HG02610 (cell line): Measurements from ENCODE around the gene OR2T10.
"Not testable (repeated sequence)": the region's sequence is repeated elsewhere in the genome, so short reads cannot be mapped to it uniquely, and the experiment has no call there.

ENCODE experiments used
- ATAC-seq: cut with Tn5 transposase; IDR thresholded peaks from one replicate; pipeline ENCODE4 v1.9.1; 2021; ENCODE audit warnings: mild to moderate bottlenecking, moderate library complexity; ENCODE audit not compliant: unreplicated experiment

The OR2T10 gene, protein sequence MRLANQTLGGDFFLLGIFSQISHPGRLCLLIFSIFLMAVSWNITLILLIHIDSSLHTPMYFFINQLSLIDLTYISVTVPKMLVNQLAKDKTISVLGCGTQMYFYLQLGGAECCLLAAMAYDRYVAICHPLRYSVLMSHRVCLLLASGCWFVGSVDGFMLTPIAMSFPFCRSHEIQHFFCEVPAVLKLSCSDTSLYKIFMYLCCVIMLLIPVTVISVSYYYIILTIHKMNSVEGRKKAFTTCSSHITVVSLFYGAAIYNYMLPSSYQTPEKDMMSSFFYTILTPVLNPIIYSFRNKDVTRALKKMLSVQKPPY

DNA sequence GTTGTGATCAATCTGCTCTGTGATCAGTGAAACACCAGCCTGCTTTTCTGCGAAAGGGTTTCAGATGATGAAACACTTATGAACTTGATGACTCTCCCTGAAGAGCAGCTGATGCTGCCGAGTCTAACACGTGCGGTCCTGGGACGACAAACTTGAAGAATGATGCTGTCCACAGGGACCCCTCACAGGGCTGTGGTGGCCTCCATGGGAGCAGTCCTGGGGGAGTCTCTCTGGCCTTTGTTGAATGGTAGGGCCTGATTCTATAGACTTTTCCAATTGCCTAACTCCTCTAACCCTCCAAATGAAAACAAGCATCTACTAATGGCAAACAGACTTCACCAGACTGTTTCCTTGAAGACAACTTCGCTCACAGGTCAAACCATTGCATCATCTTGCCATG, at the start of gene OR2T10:
OR2T10 (minus strand) TSS at position 112 of the 400 bp plus-strand sequence. CDS start 3,932 bp downstream, outside the sequence.
- no peak for ATAC-seq

GRCh38 chr1:248645178-248645577, 47.7 kb upstream of the OR2T10 start, which contains the start of gene OR2T35:
OR2T35 (minus strand) TSS chr1:248645278; CDS start chr1:248639258, 6,020 bp downstream.
- not testable (repeated sequence) for ATAC-seq

GRCh38 chr1:248642971-248643651, 45.6 kb upstream of the OR2T10 start:
- ATAC-seq: peak; percentile 74

DNA sequence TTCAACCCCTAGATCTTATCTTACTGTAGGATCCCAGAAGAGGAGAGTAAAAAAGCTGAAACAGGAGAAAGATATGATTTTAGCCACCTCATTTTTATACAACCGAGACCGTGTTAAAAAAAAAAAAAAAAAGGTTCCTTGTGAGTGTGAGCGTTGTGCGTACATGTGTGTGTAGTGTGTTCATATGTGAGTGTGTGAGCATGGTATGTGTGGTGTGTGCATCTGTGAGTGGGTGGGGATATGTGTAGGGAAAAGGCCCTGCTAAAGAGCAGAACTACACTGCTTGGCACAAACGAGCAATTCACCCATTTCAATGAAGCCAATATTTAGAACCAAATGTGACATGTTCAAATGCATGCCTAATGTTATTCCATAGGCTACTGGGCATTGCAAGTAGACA, 44.1 kb upstream of the OR2T10 start:
- not testable (repeated sequence) for ATAC-seq

GRCh38 chr1:248640906-248641305, 43.4 kb upstream of the OR2T10 start:
- ATAC-seq: peak; percentile 37

DNA sequence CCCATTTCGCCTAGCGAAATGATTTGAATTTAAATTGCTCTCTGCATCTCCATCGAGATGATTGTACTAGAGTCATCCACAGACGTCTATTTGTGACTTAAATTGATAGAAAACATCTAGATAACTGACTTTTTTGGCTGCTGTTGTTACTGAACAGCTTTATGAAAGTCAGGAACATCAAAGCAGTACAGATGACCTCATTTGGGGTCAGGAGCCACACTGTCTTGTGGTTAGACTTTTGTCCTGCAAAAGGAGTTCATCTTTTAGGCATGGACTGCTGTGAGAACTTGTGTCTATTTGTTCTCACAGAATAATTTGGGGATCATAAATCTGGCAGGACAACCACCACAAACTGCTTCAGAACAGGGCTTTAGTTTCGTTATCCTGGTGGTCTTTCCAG, 42.2 kb upstream of the OR2T10 start:
- peak; percentile 43 for ATAC-seq

- not testable (repeated sequence) for ATAC-seq
These were observed 39.1 kb upstream of the OR2T10 start for GRCh38 chr1:248636612-248637011.

GRCh38 chr1:248634991-248635390, 37.5 kb upstream of the OR2T10 start, which contains the start of gene OR2T11:
OR2T11 (minus strand) TSS chr1:248635091; CDS start chr1:248627128, 7,963 bp downstream.
- not testable (repeated sequence) for ATAC-seq

- ATAC-seq: no peak
These were observed 34.0 kb upstream of the OR2T10 start for GRCh38 chr1:248631354-248632008.

- no peak for ATAC-seq
These were observed 33.1 kb upstream of the OR2T10 start for GRCh38 chr1:248630551-248630950.

- ATAC-seq: peak; percentile 95
These were observed 30.7 kb upstream of the OR2T10 start for GRCh38 chr1:248627971-248628844.

- no peak for ATAC-seq
These were observed 28.5 kb upstream of the OR2T10 start for GRCh38 chr1:248625971-248626370.

- no peak for ATAC-seq
These were observed 27.7 kb upstream of the OR2T10 start for GRCh38 chr1:248625166-248625565.

DNA sequence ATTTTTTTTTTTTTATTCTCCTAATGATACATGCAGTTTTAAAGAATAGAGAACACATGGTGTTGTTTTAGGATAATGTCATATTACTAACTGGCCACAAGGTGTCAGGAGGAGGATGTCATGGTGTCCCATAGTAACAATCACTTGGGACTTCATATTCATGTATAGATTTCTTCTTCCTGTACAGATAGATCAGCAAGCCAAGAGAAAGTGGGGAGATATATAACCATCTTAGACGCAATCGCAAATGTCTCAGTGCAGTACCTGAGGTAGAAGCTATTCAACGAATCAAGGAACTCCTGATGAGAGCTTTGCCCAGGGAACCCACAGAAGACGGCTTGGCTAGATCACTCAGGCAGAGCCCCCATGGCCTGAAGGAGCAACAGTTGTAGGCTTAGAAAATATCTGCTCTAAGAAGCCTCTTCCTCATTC, 25.1 kb upstream of the OR2T10 start:
- ATAC-seq: peak; percentile 90

GRCh38 chr1:248621770-248622169, 24.3 kb upstream of the OR2T10 start:
- ATAC-seq: no peak

DNA sequence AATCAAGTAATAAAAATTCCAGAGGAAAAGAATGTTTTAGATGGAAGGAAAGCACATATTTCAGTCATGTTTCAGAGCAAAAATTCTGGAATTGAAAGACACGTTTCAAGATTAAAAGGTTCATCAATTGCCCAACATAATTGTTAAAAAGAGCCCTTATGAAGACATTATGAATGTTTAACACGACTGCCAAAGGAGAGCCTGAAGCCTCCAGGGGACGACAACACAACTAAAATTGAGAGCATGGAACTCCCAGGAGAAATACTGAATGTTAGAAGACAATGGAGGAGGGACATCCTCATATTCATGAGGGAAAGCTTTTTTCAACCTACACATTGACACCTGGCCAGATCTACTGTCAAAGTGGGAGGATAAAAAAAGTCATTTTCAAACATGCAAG, 21.4 kb upstream of the OR2T10 start:
- ATAC-seq: no peak

DNA sequence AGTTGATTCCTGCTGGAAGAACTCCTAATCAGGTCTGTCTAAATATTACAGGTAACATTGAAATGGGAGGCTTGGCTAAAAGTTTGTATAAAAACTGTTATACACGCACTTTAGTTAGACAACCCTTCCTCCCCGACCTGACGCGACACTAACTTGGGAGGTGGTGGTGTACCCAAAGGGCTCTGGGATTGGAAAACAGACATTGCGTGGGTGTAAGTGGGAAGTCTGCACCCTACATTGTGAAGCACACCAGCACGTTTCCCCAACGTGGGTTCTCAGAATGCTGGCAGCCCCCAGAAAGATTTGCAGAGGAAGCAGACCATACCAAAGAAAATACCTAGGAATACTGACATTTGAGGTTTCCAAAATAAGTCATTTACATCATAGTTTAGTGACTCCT, 20.6 kb upstream of the OR2T10 start:
- ATAC-seq: no peak

DNA sequence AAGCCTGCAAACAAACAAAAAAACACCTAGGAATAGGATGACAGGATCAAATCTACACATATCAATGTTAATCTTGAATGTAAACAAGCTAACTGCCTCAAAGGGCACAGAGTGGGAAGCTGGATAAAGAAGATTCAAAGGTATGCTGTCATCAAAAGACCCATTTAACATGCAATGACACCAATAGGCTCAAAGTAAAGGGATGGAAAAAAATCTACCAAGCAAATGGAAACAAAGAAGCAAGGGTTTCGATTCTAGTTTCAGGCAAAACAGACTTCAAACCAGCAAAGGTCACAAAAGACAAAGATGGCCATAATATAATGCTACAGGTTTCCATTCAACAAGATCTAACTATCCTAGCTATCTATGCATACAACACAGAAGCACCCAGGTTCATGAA, 16.2 kb upstream of the OR2T10 start:
- ATAC-seq: no peak

GRCh38 chr1:248611883-248612414, 14.4 kb upstream of the OR2T10 start:
- no peak for ATAC-seq

DNA sequence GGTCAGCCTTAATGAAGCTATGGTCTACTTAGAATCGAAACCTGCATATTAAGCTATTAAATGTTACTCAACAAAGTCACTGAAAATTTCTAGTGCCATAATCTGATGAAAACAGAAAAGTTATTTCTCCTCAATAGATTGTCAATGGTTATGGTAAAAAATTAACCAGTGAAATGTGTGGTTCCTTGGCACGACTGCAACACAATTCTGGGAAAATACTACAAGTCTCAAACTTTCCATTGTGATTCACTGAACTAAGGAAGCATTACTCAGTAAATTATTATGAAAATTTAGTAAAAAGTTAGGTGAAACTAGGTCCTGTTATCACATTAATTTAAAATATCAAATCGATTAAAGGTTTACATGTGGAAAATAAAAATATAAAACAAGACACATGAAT, 12.8 kb upstream of the OR2T10 start:
- no peak for ATAC-seq
